Medulla oblongata (tissue), 1 donor: ENCODE measurements around the gene SPDYE16.
"Not testable (repeated sequence)": the region's sequence is repeated elsewhere in the genome, so short reads cannot be mapped to it uniquely, and the experiment has no call there.

ENCODE experiments used
- DNase-seq: peaks from one replicate; pipeline ENCODE4 v3.0.0-alpha.2; 2015; ENCODE audit errors: extremely low spot score

The SPDYE16 gene

GRCh38 chr7:76549855-76550248 lies 6.8 kb upstream of the SPDYE16 start:
- DNase-seq: not testable (repeated sequence)

- DNase-seq: peak; percentile 94
These were observed 6.1 kb upstream of the SPDYE16 start for GRCh38 chr7:76549025-76549854.

- DNase-seq: not testable (repeated sequence)
These were observed 11.5 kb downstream of the SPDYE16 start for GRCh38 chr7:76531643-76532042.

DNA sequence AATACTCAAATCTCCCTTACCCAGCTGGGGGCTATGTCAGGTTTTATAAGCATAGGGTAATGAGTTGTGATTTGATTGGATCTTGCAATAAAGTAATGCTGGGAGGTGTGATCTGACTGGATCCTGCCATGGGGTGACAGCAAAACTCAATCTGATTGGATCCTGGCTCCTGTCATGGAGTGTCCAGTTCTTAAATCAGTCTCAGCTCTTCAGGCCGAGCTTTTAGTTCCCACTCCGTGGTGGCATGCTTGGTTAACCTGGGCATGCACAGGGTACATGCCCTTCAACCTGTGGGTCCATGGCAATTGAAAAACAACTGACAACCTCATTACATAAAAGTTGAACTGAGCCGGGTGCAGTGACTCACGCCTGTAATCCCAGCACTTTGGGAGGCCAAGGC lies 16.9 kb downstream of the SPDYE16 start:
- not testable (repeated sequence) for DNase-seq

- not testable (repeated sequence) for DNase-seq
These were observed 26.2 kb downstream of the SPDYE16 start for GRCh38 chr7:76516932-76517331.

DNA sequence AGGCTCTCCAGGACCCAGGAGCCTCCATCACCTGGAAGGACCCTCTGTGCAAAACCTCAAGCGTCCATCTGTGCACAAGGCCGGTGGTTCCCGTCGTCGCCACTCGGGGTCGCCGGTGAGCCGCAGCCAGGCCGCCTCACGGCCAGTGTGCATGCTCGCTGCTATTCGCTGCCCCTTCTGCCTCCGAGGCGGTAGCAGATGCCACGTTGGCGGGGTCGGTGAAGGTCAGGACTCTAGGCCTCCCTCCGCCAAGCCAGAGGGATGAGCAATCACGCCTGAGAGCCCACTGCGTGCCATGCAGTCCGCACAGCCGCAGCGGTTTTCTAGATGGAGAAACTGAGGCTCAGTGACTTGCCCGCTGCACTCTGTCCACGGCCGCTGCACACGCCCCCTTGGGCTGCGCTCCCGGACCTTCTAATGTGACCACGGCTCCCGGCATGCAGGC lies 27.1 kb downstream of the SPDYE16 start:
- DNase-seq: peak; percentile 37

GRCh38 chr7:76514926-76515771 lies 27.9 kb downstream of the SPDYE16 start:
- DNase-seq: no peak

- DNase-seq: no peak
These were observed 29.0 kb downstream of the SPDYE16 start for GRCh38 chr7:76513817-76514799.

- no peak for DNase-seq
These were observed 29.9 kb downstream of the SPDYE16 start for GRCh38 chr7:76512941-76513816.

GRCh38 chr7:76511911-76512885 lies 30.9 kb downstream of the SPDYE16 start:
- DNase-seq: not testable (repeated sequence)

GRCh38 chr7:76511200-76511910 lies 31.7 kb downstream of the SPDYE16 start:
- not testable (repeated sequence) for DNase-seq

DNA sequence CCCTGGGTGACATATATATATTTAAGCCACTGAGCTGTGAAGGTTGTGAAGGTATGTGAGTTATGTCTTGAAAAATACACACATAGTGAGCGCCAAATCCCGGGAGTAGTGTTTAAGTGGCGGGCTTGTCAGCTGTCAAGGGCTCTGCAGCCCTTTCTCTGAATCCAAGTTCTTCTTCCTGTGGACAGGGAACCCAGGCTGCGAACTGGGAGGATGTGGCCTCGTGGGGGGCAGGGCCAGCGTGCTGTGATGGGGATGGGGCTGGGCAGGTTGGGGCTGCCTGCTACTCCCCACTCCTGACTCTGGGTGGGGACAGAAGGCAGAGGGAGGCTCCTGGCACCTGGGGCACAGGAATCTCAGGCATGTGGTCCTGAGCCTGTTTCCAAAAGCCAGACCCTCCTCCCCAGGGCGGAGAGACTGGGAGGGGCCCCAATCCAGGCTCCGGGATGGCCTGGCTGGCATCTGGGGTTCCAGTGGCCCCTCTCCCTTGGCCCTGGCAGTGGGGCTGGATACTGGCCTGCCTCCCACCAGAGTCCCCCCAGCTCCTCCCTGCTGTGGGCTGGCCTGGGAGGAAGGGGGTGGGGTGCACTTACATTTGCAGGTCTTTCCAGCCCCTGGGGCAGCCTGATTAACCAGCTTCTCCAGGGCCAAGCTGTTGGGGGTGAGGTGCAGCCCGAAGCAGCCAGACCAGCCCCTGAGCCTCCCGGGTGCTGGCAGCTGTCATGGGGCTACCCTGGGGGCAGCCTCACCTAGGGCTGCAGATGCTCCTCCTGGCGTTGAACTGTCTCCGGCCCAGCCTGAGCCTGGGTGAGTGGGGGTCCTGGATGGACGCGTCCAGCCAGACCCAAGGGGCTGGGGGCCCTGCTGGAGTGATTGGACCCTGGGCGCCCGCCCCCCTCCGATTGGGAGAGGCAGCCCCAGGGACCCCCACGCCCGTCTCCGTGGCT lies 32.9 kb downstream of the SPDYE16 start, which contains the start of gene UPK3B:
Gene UPK3B, plus strand, starts transcription at position 622 of the 947 bp plus-strand sequence. Its CDS starts 101 bp downstream, at position 723.
- DNase-seq: no peak

DNA sequence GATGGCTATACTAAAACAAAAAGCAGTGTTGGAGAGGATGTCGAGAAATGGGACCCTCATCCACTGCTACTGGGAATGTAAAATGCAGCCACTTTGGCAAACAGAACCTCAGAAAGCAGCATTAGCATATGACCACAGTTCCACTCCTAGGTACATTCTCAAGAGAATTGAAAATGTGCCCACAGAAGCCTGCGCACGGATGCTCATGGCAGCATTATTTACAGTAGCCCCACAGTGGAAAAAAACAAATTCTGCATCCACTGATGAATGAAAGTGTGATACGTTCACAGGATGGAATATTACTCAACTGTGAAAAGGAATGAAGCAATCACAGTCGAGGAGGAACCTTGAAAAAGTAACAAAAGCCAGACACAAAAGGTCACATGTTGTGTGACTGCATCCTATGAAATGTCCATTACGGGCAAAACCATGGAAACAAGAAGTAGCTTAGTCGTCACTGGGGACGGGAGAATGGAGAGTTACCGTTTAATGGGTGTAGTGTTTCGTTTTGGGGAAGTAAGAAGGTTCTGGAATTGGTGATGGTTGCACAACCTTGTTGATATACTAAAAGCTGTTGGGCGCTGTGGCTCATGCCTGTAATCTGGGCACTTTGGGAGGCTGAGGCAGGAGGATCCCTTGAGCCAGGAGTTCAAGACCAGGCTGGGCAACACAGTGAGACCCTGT lies 35.2 kb downstream of the SPDYE16 start:
- no peak for DNase-seq

GRCh38 chr7:76506643-76507042 lies 36.5 kb downstream of the SPDYE16 start:
- DNase-seq: not testable (repeated sequence)

- no peak for DNase-seq
These were observed 37.0 kb downstream of the SPDYE16 start for GRCh38 chr7:76506081-76506440.

- no peak for DNase-seq
These were observed 37.7 kb downstream of the SPDYE16 start for GRCh38 chr7:76505168-76506080.
